ENCODE measurements around the gene DYNLRB2.

The DYNLRB2 gene

GRCh38 chr16:80519189-80519588 is 21.6 kb upstream of the DYNLRB2 start:
- Histone ChIP-seq H3K9me3 (ENCODE audit: control insufficient read depth in 1 of 2, low read length in 2 of 2) (no peaks in the 10 kb centered on the region), H3K4me1 (ENCODE audit: control insufficient read depth in 1 of 2, insufficient read depth in 2 of 2, low read length in 2 of 2) (no peaks in the 10 kb centered on the region), H3K4me3 (ENCODE audit: low read depth in 1 of 2, low read length in 2 of 2) (no peak overlapping the region), H3K36me3 (ENCODE audit: control insufficient read depth in 1 of 2, insufficient read depth in 2 of 2, low read length in 2 of 2) (no peaks in the 10 kb centered on the region), H3K27ac (ENCODE audit: low read length) (no peak overlapping the region), H3K27me3 (ENCODE audit: low read depth, low read length) (no peaks in the 10 kb centered on the region)

GRCh38 chr16:80525420-80525819 is 15.4 kb upstream of the DYNLRB2 start:
- Histone ChIP-seq H3K27me3 (ENCODE audit: low read depth, low read length) (no peaks in the 10 kb centered on the region), H3K36me3 (ENCODE audit: control insufficient read depth in 1 of 2, insufficient read depth in 2 of 2, low read length in 2 of 2) (no peaks in the 10 kb centered on the region), H3K4me1 (ENCODE audit: control insufficient read depth in 1 of 2, insufficient read depth in 2 of 2, low read length in 2 of 2) (no peaks in the 10 kb centered on the region), H3K9me3 (ENCODE audit: control insufficient read depth in 1 of 2, low read length in 2 of 2) (no peaks in the 10 kb centered on the region), H3K4me3 (ENCODE audit: low read depth in 1 of 2, low read length in 2 of 2) (no peak overlapping the region), H3K27ac (ENCODE audit: low read length) (no peak overlapping the region)

- no peaks in the 10 kb centered on the region for H3K36me3 ChIP-seq (ENCODE audit: control insufficient read depth in 1 of 2, insufficient read depth in 2 of 2, low read length in 2 of 2)
- no peaks in the 10 kb centered on the region for H3K4me1 ChIP-seq (ENCODE audit: control insufficient read depth in 1 of 2, insufficient read depth in 2 of 2, low read length in 2 of 2)
- H3K9me3 ChIP-seq (ENCODE audit: control insufficient read depth in 1 of 2, low read length in 2 of 2) = no peaks in the 10 kb centered on the region
- no peaks in the 10 kb centered on the region for H3K27me3 ChIP-seq (ENCODE audit: low read depth, low read length)
- no peak overlapping the region for H3K4me3 ChIP-seq (ENCODE audit: low read depth in 1 of 2, low read length in 2 of 2)
- H3K27ac ChIP-seq (ENCODE audit: low read length) = no peak overlapping the region
Observed at GRCh38 chr16:80526418-80527061, 14.3 kb upstream of the DYNLRB2 start.

- H3K27ac ChIP-seq (ENCODE audit: low read length) = no peak overlapping the region
- H3K4me1 ChIP-seq (ENCODE audit: control insufficient read depth in 1 of 2, insufficient read depth in 2 of 2, low read length in 2 of 2) = no peaks in the 10 kb centered on the region
- H3K9me3 ChIP-seq (ENCODE audit: control insufficient read depth in 1 of 2, low read length in 2 of 2) = no peaks in the 10 kb centered on the region
- H3K27me3 ChIP-seq (ENCODE audit: low read depth, low read length) = no peaks in the 10 kb centered on the region
- H3K36me3 ChIP-seq (ENCODE audit: control insufficient read depth in 1 of 2, insufficient read depth in 2 of 2, low read length in 2 of 2) = no peaks in the 10 kb centered on the region
- H3K4me3 ChIP-seq (ENCODE audit: low read depth in 1 of 2, low read length in 2 of 2) = no peak overlapping the region
Observed at GRCh38 chr16:80527297-80527696, 13.5 kb upstream of the DYNLRB2 start.

- Histone ChIP-seq H3K27me3 (ENCODE audit: low read depth, low read length) (no peaks in the 10 kb centered on the region), H3K27ac (ENCODE audit: low read length) (no peak overlapping the region), H3K36me3 (ENCODE audit: control insufficient read depth in 1 of 2, insufficient read depth in 2 of 2, low read length in 2 of 2) (no peaks in the 10 kb centered on the region), H3K4me3 (ENCODE audit: low read depth in 1 of 2, low read length in 2 of 2) (no peak overlapping the region), H3K9me3 (ENCODE audit: control insufficient read depth in 1 of 2, low read length in 2 of 2) (no peaks in the 10 kb centered on the region), H3K4me1 (ENCODE audit: control insufficient read depth in 1 of 2, insufficient read depth in 2 of 2, low read length in 2 of 2) (no peaks in the 10 kb centered on the region)
Observed at GRCh38 chr16:80530479-80530878, 10.3 kb upstream of the DYNLRB2 start.

- Histone ChIP-seq H3K4me1 (ENCODE audit: control insufficient read depth in 1 of 2, insufficient read depth in 2 of 2, low read length in 2 of 2) (peaks cover 0 to 5% of the 10 kb centered on the region in 2 donors), H3K9me3 (ENCODE audit: control insufficient read depth in 1 of 2, low read length in 2 of 2) (no peaks in the 10 kb centered on the region), H3K27me3 (ENCODE audit: low read depth, low read length) (no peaks in the 10 kb centered on the region), H3K27ac (ENCODE audit: low read length) (no peak overlapping the region), H3K36me3 (ENCODE audit: control insufficient read depth in 1 of 2, insufficient read depth in 2 of 2, low read length in 2 of 2) (no peaks in the 10 kb centered on the region), H3K4me3 (ENCODE audit: low read depth in 1 of 2, low read length in 2 of 2) (no peak overlapping the region)
Observed at GRCh38 chr16:80536238-80536637, 4.6 kb upstream of the DYNLRB2 start.

- H3K27me3 ChIP-seq (ENCODE audit: low read depth, low read length) = no peaks in the 10 kb centered on the region
- no peaks in the 10 kb centered on the region for H3K9me3 ChIP-seq (ENCODE audit: control insufficient read depth in 1 of 2, low read length in 2 of 2)
- H3K36me3 ChIP-seq (ENCODE audit: control insufficient read depth in 1 of 2, insufficient read depth in 2 of 2, low read length in 2 of 2) = no peaks in the 10 kb centered on the region
- H3K4me3 ChIP-seq (ENCODE audit: low read depth in 1 of 2, low read length in 2 of 2) = peak overlapping the region; percentile 79 to 93
- no peak overlapping the region for H3K27ac ChIP-seq (ENCODE audit: low read length)
- H3K4me1 ChIP-seq (ENCODE audit: control insufficient read depth in 1 of 2, insufficient read depth in 2 of 2, low read length in 2 of 2) = peaks cover 0 to 5% of the 10 kb centered on the region in 2 donors
Observed at GRCh38 chr16:80541306-80541694, 507 bp downstream of the DYNLRB2 start.

GRCh38 chr16:80543162-80543561 is 2.4 kb downstream of the DYNLRB2 start:
- no peaks in the 10 kb centered on the region for H3K36me3 ChIP-seq (ENCODE audit: control insufficient read depth in 1 of 2, insufficient read depth in 2 of 2, low read length in 2 of 2)
- no peak overlapping the region for H3K4me3 ChIP-seq (ENCODE audit: low read depth in 1 of 2, low read length in 2 of 2)
- H3K27ac ChIP-seq (ENCODE audit: low read length) = no peak overlapping the region
- H3K4me1 ChIP-seq (ENCODE audit: control insufficient read depth in 1 of 2, insufficient read depth in 2 of 2, low read length in 2 of 2) = peaks cover 0 to 5% of the 10 kb centered on the region in 2 donors
- no peaks in the 10 kb centered on the region for H3K27me3 ChIP-seq (ENCODE audit: low read depth, low read length)
- no peaks in the 10 kb centered on the region for H3K9me3 ChIP-seq (ENCODE audit: control insufficient read depth in 1 of 2, low read length in 2 of 2)

- Histone ChIP-seq H3K27ac (ENCODE audit: low read length) (no peak overlapping the region), H3K27me3 (ENCODE audit: low read depth, low read length) (no peaks in the 10 kb centered on the region), H3K9me3 (ENCODE audit: control insufficient read depth in 1 of 2, low read length in 2 of 2) (no peaks in the 10 kb centered on the region), H3K4me1 (ENCODE audit: control insufficient read depth in 1 of 2, insufficient read depth in 2 of 2, low read length in 2 of 2) (peaks cover 0 to 5% of the 10 kb centered on the region in 2 donors), H3K4me3 (ENCODE audit: low read depth in 1 of 2, low read length in 2 of 2) (no peak overlapping the region), H3K36me3 (ENCODE audit: control insufficient read depth in 1 of 2, insufficient read depth in 2 of 2, low read length in 2 of 2) (no peaks in the 10 kb centered on the region)
Observed at GRCh38 chr16:80544326-80544725, 3.5 kb downstream of the DYNLRB2 start.

- H3K27ac ChIP-seq (ENCODE audit: low read length) = no peak overlapping the region
- no peak overlapping the region for H3K4me3 ChIP-seq (ENCODE audit: low read depth in 1 of 2, low read length in 2 of 2)
- no peaks in the 10 kb centered on the region for H3K27me3 ChIP-seq (ENCODE audit: low read depth, low read length)
- no peaks in the 10 kb centered on the region for H3K36me3 ChIP-seq (ENCODE audit: control insufficient read depth in 1 of 2, insufficient read depth in 2 of 2, low read length in 2 of 2)
- no peaks in the 10 kb centered on the region for H3K4me1 ChIP-seq (ENCODE audit: control insufficient read depth in 1 of 2, insufficient read depth in 2 of 2, low read length in 2 of 2)
- no peaks in the 10 kb centered on the region for H3K9me3 ChIP-seq (ENCODE audit: control insufficient read depth in 1 of 2, low read length in 2 of 2)
Observed at GRCh38 chr16:80546249-80546648, 5.5 kb downstream of the DYNLRB2 start.

GRCh38 chr16:80547145-80547544 is 6.4 kb downstream of the DYNLRB2 start:
- Histone ChIP-seq H3K9me3 (ENCODE audit: control insufficient read depth in 1 of 2, low read length in 2 of 2) (no peaks in the 10 kb centered on the region), H3K27me3 (ENCODE audit: low read depth, low read length) (no peaks in the 10 kb centered on the region), H3K36me3 (ENCODE audit: control insufficient read depth in 1 of 2, insufficient read depth in 2 of 2, low read length in 2 of 2) (no peaks in the 10 kb centered on the region), H3K4me3 (ENCODE audit: low read depth in 1 of 2, low read length in 2 of 2) (no peak overlapping the region), H3K27ac (ENCODE audit: low read length) (no peak overlapping the region), H3K4me1 (ENCODE audit: control insufficient read depth in 1 of 2, insufficient read depth in 2 of 2, low read length in 2 of 2) (no peaks in the 10 kb centered on the region)

GRCh38 chr16:80552277-80552676 is 11.5 kb downstream of the DYNLRB2 start:
- Histone ChIP-seq H3K36me3 (ENCODE audit: control insufficient read depth in 1 of 2, insufficient read depth in 2 of 2, low read length in 2 of 2) (no peaks in the 10 kb centered on the region), H3K4me3 (ENCODE audit: low read depth in 1 of 2, low read length in 2 of 2) (no peak overlapping the region), H3K27me3 (ENCODE audit: low read depth, low read length) (no peaks in the 10 kb centered on the region), H3K27ac (ENCODE audit: low read length) (no peak overlapping the region), H3K4me1 (ENCODE audit: control insufficient read depth in 1 of 2, insufficient read depth in 2 of 2, low read length in 2 of 2) (no peaks in the 10 kb centered on the region), H3K9me3 (ENCODE audit: control insufficient read depth in 1 of 2, low read length in 2 of 2) (no peaks in the 10 kb centered on the region)
